Memory B cell (primary cell): ENCODE measurements around the gene CBFB.

Experiments
- ATAC-seq: fragments of 150-1000 bp; cut with Tn5 transposase; 2 replicates; pipeline ENCODE4 v1.10.0; 2021; ENCODE audit warnings: low read depth, mild to moderate bottlenecking, moderate library complexity
- DNase-seq, 2 donors: peaks; one replicate each; pipeline ENCODE4 v3.0.0; 2022; ENCODE audit warnings: low spot score in 2 of 2
- H3K27ac Mint-ChIP-seq: one replicate; pipeline ENCODE4 v1.8.0; 2022; ENCODE audit warnings: mild to moderate bottlenecking, moderate library complexity, mixed read lengths
- H3K27me3 Mint-ChIP-seq: one replicate; pipeline ENCODE4 v1.8.0; 2022; ENCODE audit warnings: mixed read lengths
- H3K36me3 Mint-ChIP-seq: one replicate; pipeline ENCODE4 v1.8.0; 2022; ENCODE audit warnings: mild to moderate bottlenecking, mixed read lengths
- H3K4me1 Mint-ChIP-seq: one replicate; pipeline ENCODE4 v1.8.0; 2022; ENCODE audit warnings: mixed read lengths
- H3K4me3 Mint-ChIP-seq: one replicate; pipeline ENCODE4 v1.8.0; 2022; ENCODE audit warnings: mild to moderate bottlenecking, moderate library complexity, mixed read lengths
- H3K9me3 Mint-ChIP-seq: one replicate; pipeline ENCODE4 v1.8.0; 2022; ENCODE audit warnings: mixed read lengths

The CBFB gene

DNA sequence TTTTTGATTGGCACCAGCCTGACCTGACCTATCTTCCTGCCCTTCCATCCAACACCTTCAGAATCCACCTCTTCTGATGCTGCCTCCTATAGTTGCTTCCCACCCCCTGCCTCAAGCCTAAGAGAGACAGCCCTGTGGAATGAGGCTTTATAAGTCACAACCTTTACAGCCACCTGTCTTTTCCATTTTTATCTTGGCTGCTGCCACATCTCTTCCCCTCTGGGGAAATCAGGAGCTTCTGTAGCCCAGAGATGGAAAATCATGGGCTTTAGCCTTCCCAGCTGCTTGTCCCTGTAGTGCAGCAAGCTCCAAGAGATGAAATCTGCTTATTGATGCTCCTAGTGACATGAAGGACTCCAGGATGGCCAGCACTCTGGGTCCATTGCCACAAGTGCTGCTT lies 99.5 kb downstream of the CBFB start:
- ATAC-seq (no peak), DNase-seq (no peak)
- Mint-ChIP-seq H3K27ac (no peak overlapping the region), H3K9me3 (no peaks in the 10 kb centered on the region), H3K36me3 (peaks cover 32% of the 10 kb centered on the region), H3K4me1 (no peaks in the 10 kb centered on the region), H3K27me3 (no peaks in the 10 kb centered on the region), H3K4me3 (no peak overlapping the region)

DNA sequence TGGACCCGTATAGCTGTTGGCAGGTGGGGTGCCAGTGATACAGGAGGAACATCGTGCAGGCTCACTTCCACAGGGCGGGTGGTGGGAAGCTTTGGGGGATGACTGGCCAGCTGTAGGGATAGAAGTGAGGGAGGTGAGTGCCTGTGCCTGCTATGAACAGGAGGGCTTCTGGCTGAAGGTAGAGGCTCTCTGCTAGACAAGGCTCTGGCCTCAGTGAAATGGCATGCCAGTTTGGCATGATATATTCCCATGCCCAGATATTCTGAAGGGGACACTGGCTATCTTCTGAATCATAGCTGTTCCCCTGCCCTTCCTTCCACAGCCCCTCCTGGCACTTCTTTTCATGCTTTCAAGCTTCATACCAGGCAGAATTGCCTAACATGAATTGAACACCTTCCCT lies 99.9 kb downstream of the CBFB start:
- DNase-seq (no peak), ATAC-seq (no peak)
- H3K36me3 Mint-ChIP-seq: peaks cover 29% of the 10 kb centered on the region
- H3K4me3 Mint-ChIP-seq: no peak overlapping the region
- H3K9me3 Mint-ChIP-seq: no peaks in the 10 kb centered on the region
- no peaks in the 10 kb centered on the region for H3K4me1 Mint-ChIP-seq
- H3K27ac Mint-ChIP-seq: no peak overlapping the region
- H3K27me3 Mint-ChIP-seq: no peaks in the 10 kb centered on the region

DNA sequence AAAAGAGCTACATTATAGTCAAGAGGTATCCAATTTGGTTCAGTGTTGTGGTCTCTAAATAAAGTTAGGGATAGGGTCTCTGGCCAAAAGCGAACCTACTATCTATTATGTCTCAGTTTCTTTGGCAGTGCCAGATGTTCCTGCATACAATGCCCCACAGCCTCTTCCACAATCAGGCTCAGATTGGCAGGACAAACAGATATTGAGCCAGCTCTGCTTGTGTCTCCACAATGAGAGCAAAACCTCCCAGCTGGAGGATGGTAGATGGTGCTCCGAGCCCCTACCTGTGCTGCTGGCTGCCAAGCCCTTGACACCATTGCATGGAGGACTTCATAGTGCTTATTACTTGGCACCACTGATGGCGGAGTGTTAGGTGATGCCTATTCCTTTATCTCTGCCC lies 100.5 kb downstream of the CBFB start:
- Mint-ChIP-seq H3K36me3 (peaks cover 29% of the 10 kb centered on the region), H3K27me3 (no peaks in the 10 kb centered on the region), H3K4me1 (no peaks in the 10 kb centered on the region), H3K9me3 (no peaks in the 10 kb centered on the region), H3K4me3 (no peak overlapping the region), H3K27ac (no peak overlapping the region)
- DNase-seq (no peak), ATAC-seq (no peak)

DNA sequence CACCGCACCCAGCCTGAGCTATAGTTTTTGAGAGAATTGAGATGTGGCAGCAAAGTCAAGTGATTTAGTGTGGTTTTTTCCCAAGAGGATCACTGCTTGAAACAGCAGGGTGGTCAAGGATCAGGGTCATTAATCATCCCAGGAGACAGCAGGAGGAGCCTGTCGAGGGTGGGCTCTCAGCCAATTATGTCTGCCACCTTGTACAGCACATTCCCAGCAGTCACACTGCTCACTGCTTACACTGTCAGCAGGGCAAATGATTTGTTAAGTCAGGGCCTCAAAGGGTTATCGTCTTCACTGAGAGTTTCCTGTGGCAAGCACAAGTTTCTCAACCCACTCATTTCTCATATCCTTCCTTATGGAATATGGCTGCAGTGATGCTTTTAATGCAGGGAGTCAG lies 108.7 kb downstream of the CBFB start:
- no peaks in the 10 kb centered on the region for H3K9me3 Mint-ChIP-seq
- H3K4me1 Mint-ChIP-seq: no peaks in the 10 kb centered on the region
- peaks cover 29% of the 10 kb centered on the region for H3K36me3 Mint-ChIP-seq
- ATAC-seq: no peak
- no peaks in the 10 kb centered on the region for H3K27me3 Mint-ChIP-seq
- no peak for DNase-seq
- H3K4me3 Mint-ChIP-seq: no peak overlapping the region
- no peak overlapping the region for H3K27ac Mint-ChIP-seq

DNA sequence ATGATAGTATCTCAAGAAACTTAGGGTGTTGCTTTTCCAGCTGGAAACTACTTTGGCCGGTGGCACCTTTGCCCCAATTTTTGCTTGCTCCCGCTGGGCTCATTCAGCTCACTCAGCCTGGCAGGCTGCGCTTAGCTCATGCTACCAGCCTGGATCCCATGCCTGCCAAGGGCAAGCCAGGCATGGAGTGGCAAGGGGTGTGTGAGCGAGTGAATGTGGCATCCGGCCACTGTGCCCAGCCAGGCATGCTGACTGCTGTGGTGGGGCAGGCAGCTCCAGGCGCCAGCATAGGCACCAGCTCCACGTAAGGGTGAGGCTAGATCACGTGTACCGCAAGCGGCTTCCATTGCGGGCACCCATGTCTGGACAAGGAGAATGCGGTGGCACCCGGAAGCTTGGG lies 112.4 kb downstream of the CBFB start:
- H3K9me3 Mint-ChIP-seq: no peaks in the 10 kb centered on the region
- H3K36me3 Mint-ChIP-seq: peaks cover 49% of the 10 kb centered on the region
- H3K4me1 Mint-ChIP-seq: no peaks in the 10 kb centered on the region
- DNase-seq (no peak), ATAC-seq (no peak)
- no peak overlapping the region for H3K27ac Mint-ChIP-seq
- no peaks in the 10 kb centered on the region for H3K27me3 Mint-ChIP-seq
- no peak overlapping the region for H3K4me3 Mint-ChIP-seq

DNA sequence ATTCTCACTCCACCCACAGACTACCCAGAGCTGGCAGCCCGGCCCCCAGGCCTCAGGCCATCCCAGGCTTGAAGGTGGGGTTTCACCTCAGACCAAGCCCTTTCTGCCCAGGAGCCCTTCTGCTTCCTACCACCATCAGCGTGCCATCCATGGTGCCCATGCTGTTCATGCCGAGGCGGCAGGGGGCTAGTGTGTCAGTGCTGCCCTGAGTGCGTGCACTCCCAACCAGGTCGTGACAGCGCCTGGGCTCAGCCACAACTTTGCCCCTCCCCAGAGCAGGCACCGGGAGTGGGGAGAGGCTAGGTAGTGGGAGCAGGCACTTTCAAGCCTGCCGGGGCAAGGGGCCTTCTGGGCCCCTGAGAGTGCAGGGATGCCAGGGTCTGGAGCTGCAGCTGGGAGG lies 113.4 kb downstream of the CBFB start:
- Mint-ChIP-seq H3K36me3 (peaks cover 56% of the 10 kb centered on the region), H3K4me1 (no peaks in the 10 kb centered on the region), H3K27me3 (no peaks in the 10 kb centered on the region), H3K27ac (no peak overlapping the region), H3K9me3 (no peaks in the 10 kb centered on the region), H3K4me3 (no peak overlapping the region)
- ATAC-seq: no peak
- DNase-seq: no peak

DNA sequence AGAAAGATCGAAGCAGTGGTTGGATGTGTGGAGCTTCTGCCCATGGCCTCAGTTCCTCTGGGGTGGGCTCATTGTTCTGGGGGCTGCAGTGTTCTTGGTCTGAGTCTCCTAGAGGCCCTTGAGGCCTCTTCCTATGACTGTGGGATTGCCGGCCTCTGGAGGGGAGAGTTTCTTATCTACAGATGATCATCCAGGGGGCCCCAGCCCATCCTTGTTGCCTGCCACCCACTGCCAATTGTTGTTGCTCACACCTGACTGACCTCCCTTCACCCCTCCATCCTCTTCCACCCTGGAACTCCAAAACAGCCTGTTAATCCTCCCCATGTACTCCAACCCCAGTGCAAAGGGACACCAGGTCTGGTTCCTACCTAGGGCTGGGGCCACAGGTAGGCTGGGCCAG lies 116.0 kb downstream of the CBFB start:
- Mint-ChIP-seq H3K4me1 (peaks cover 3% of the 10 kb centered on the region), H3K27me3 (peaks cover 14% of the 10 kb centered on the region), H3K36me3 (peaks cover 61% of the 10 kb centered on the region), H3K27ac (no peak overlapping the region), H3K4me3 (no peak overlapping the region), H3K9me3 (no peaks in the 10 kb centered on the region)
- ATAC-seq (no peak), DNase-seq (no peak)

DNA sequence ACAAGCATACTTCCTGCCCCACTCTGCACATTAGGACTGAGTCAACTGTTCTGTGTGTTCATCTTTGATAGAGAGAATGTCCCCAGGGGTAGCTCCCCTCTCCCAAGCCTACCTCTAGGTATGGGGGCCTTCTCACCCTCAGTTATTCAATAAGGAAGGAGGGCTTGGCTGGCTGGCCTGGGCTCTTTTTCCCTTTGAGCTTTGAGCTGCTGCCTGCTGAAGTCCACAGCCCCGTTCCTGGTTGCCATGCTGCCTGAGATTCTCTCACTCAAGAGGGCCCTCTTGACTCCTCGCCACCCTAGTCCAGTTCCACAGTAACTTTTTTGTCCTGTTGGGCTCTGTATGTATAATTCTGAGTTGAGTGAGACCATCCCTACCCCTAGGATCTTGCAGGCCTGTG lies 116.8 kb downstream of the CBFB start:
- Mint-ChIP-seq H3K9me3 (no peaks in the 10 kb centered on the region), H3K4me3 (no peak overlapping the region), H3K27ac (no peak overlapping the region), H3K4me1 (peaks cover 3% of the 10 kb centered on the region), H3K36me3 (peaks cover 56% of the 10 kb centered on the region), H3K27me3 (peaks cover 14% of the 10 kb centered on the region)
- DNase-seq (no peak), ATAC-seq (no peak)

DNA sequence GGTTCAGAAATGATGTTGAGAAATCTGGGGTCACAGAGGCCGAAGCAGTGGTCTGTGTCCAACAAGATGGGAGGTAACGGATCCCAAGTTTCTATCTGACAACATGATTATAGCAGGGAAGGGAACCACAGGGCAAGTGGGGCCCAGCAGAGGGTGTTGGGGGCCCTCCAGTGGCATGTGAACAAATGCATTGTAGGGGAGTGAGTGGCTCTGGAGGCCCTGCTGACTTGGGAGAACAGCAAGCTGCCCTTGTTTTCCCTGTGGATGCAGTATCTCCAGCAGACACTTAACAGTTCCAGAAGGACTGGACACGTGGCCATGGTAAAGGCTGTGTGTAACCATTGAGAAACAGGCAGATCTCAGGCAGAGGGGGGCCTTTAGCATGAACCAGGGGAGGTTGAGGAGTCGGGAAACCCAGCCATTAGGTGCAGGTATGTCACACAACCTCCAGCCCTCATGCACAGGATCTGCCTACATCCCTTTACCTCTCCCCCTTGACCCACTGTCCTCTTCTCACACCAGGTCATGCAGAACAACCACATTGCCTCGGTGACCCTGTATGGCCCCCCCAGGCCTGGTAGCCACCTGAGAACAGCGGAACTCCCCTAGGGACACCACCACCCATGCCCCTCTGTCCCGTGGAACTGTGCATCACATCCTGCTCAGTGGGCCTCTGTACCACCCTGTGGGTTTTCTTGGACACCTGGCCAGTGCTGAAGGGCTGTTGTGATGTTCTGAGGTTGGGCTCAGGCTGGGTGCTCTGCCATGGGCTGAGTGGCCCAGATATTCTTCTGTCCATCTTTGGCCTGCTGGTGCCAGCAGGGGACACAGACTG lies 117.8 kb downstream of the CBFB start:
- H3K27ac Mint-ChIP-seq: no peak overlapping the region
- no peak overlapping the region for H3K4me3 Mint-ChIP-seq
- H3K9me3 Mint-ChIP-seq: no peaks in the 10 kb centered on the region
- DNase-seq: no peak
- H3K4me1 Mint-ChIP-seq: peaks cover 6% of the 10 kb centered on the region
- ATAC-seq: no peak
- H3K27me3 Mint-ChIP-seq: peaks cover 14% of the 10 kb centered on the region
- H3K36me3 Mint-ChIP-seq: peaks cover 51% of the 10 kb centered on the region

DNA sequence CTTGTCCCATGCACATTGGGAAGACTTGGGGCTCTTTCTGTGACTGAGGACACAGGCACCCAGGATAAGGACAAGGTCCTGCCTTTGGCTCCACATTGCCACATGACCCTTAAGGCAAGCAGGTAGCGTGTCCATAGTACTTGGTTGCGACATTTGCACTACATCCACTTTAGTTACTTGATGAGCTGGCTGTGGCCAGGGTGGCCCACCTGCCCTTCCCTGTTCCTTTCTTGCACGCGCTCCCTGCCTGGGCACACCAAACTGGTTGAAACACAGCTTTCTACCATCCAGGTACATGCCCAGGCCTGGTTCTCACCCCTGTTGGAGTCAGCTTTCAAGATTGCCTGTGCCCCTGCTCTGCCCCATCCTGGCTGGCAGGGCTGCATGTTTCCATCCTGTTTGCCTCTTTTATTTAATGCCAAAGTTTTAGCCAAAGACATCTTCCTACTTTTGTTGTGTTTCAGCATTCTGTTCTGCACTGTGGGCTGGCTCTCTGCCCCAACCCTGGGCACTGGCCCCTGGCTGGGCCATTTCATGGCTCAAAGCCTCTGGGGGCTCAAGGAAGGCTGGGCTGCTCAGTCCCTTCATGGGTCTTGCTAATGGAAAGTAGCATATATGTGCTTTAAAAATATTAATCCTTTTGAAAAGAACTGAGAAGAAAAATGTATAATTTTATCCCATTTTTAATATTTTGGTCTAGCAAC lies 118.6 kb downstream of the CBFB start:
- DNase-seq: no peak
- ATAC-seq: no peak
- Mint-ChIP-seq H3K27ac (no peak overlapping the region), H3K9me3 (no peaks in the 10 kb centered on the region), H3K36me3 (peaks cover 48% of the 10 kb centered on the region), H3K4me3 (no peak overlapping the region), H3K4me1 (peaks cover 6% of the 10 kb centered on the region), H3K27me3 (peaks cover 14% of the 10 kb centered on the region)

DNA sequence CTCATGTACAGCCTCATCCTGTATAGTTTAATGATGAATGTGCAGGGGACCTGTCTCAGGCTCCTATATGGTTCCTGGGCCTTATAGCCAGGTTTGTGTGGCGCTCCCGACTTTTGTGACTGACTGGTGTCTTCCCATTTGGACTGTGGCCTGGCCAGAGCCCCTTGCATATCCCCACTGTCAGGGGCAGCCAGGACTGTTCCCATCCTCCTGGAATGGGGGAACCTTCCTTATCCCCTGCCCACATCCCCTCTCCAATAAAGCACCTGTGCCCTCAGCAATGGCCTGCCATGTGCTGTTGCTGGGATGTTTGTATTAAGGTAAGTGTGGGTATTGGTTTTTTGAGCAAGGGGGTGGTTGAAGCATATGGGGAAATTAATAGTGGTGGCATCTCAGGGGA lies 119.3 kb downstream of the CBFB start:
- no peak overlapping the region for H3K27ac Mint-ChIP-seq
- peaks cover 14% of the 10 kb centered on the region for H3K27me3 Mint-ChIP-seq
- no peaks in the 10 kb centered on the region for H3K9me3 Mint-ChIP-seq
- ATAC-seq (no peak), DNase-seq (no peak)
- H3K4me1 Mint-ChIP-seq: peaks cover 6% of the 10 kb centered on the region
- peaks cover 43% of the 10 kb centered on the region for H3K36me3 Mint-ChIP-seq
- no peak overlapping the region for H3K4me3 Mint-ChIP-seq

DNA sequence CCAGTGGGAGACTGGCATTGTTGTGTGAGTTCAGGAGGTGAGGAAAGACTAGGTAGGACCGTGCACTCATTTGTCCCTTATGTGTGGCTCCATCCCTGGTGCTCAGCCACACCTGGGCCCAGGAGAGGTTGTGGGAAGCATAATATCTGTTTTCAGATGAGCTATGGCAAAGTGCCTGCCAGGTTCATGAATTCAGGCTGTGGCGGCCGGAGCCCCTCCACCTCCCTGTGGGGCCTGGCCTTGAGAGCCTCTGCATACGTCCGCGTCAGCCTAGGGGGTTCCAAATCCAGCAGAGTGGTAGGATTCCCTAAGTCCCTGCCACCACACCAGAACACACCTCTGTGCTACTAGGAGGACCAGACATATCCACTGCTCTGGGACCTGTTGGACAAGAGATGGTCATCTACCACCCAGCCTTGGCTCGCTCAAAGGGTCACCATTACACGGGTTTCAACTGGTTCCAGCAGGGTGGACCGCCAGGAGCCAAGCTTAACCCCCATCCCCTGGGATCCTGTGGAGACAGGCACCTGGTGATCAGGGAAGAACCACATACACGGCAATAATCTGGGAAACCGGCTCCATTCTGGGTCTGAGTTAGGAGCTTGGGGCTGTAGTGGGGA lies 119.8 kb downstream of the CBFB start:
- no peak for ATAC-seq
- H3K27me3 Mint-ChIP-seq: peaks cover 14% of the 10 kb centered on the region
- peaks cover 39% of the 10 kb centered on the region for H3K36me3 Mint-ChIP-seq
- H3K9me3 Mint-ChIP-seq: no peaks in the 10 kb centered on the region
- H3K4me3 Mint-ChIP-seq: no peak overlapping the region
- no peak overlapping the region for H3K27ac Mint-ChIP-seq
- H3K4me1 Mint-ChIP-seq: peaks cover 8% of the 10 kb centered on the region
- DNase-seq: no peak

DNA sequence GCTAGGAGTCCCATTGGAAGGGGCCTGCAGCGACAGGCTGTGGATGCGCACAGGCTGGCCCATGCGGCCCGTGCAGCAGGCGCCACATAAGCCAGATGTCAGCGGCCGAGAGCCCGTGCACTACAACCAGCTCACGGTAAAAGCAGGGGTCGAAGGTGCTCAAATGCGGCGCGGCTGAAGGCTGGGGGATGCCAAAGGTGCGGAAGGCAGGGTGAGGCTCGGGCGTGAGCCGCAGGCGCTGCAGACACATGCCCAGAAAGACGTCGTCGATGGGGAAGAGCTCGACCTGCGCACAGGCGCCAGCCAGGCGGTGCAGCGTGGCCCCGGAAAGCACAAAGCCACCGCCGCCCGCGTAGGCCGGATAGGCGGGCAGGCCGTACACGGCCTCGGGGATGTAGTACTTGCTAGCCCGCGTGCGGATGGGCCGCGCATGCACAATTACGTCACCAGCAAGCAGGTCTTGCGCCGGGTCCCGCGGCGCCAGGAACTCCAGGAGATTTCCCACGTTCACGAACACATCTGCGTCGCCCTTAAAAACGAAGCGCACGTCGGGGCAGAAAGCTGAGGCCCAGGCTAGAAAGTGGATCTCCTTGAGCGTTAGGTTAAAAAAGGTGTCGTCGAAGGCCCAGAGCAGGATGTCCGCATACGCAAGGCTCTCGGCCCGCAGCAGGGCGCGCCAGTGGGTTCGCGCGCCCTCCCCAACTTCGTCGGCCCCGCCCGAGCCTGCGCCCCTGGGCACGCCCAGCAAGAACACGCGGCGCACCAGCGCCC lies 120.5 kb downstream of the CBFB start:
- Mint-ChIP-seq H3K36me3 (peaks cover 36% of the 10 kb centered on the region), H3K4me1 (peaks cover 10% of the 10 kb centered on the region), H3K9me3 (no peaks in the 10 kb centered on the region), H3K27ac (no peak overlapping the region), H3K4me3 (no peak overlapping the region), H3K27me3 (peaks cover 14% of the 10 kb centered on the region)
- no peak for DNase-seq
- no peak for ATAC-seq
